Measurements from ENCODE around the gene SAMD13. TPM values are rescaled to one million over a fixed set of nuclear protein-coding genes. Genes with fewer than 3 reads are reported as not detected.

The SAMD13 gene
- polyA plus RNA-seq, 1 donor from 2014 or later: 20.0 TPM

- no peaks in the 10 kb centered on the region for H4K20me1 ChIP-seq (ENCODE audit: insufficient read depth)
- H3K27me3 ChIP-seq (ENCODE audit: insufficient read depth, low read depth, low read length): no peaks in the 10 kb centered on the region
- no peak overlapping the region for H3K4me3 ChIP-seq (ENCODE audit: low read length)
Measured at GRCh38 chr1:84269306-84269705, 32.2 kb upstream of the SAMD13 start.

GRCh38 chr1:84271441-84272151, 29.9 kb upstream of the SAMD13 start:
- H3F3A ChIP-seq (ENCODE audit: insufficient read depth, low read length, poor library complexity, severe bottlenecking): no peaks in the 10 kb centered on the region
- H3K27me3 ChIP-seq (ENCODE audit: insufficient read depth, low read depth, low read length): no peaks in the 10 kb centered on the region
- H4K20me1 ChIP-seq (ENCODE audit: insufficient read depth): no peaks in the 10 kb centered on the region
- H3K79me2 ChIP-seq (replicated peaks; ENCODE audit: insufficient read depth, low read length): no peaks in the 10 kb centered on the region
- H3K36me3 ChIP-seq (ENCODE audit: insufficient read depth, low read length): no peaks in the 10 kb centered on the region
- no peak overlapping the region for H2AFZ ChIP-seq (ENCODE audit: low read depth, low read length)
- no peaks in the 10 kb centered on the region for H3K9me3 ChIP-seq (ENCODE audit: low read length)
- H3K9ac ChIP-seq (ENCODE audit: low read length): no peak overlapping the region
- no peaks in the 10 kb centered on the region for H3K9me2 ChIP-seq (ENCODE audit: insufficient read depth, low read length)
- no peak overlapping the region for H3K4me3 ChIP-seq (ENCODE audit: low read length)
- no peak overlapping the region for H3K4me2 ChIP-seq (ENCODE audit: low read length)
- H3K27ac ChIP-seq (ENCODE audit: low read length): no peak overlapping the region
- TF ChIP-seq MXI1 (conservative IDR thresholded peaks at IDR 0.05; ENCODE audit: poor library complexity, severe bottlenecking) (no peak), EZH2 (IDR thresholded peaks at IDR 0.05; ENCODE audit: borderline replicate concordance, insufficient read depth, low read length, poor library complexity, severe bottlenecking) (no peak), RAD21 (conservative IDR thresholded peaks at IDR 0.05) (no peak), CTCF (IDR thresholded peaks at IDR 0.05; ENCODE audit: poor library complexity, severe bottlenecking) (no peak), EP300 (conservative IDR thresholded peaks at IDR 0.05; ENCODE audit: poor library complexity, severe bottlenecking) (no peak), TAF1 (IDR thresholded peaks at IDR 0.05; ENCODE audit: low read depth) (no peak), SMC3 (conservative IDR thresholded peaks at IDR 0.05; ENCODE audit: poor library complexity) (no peak)

More at GRCh38 chr1:84269306-84269705, 32.2 kb upstream of the SAMD13 start:
- no peaks in the 10 kb centered on the region for H3K9me3 ChIP-seq (ENCODE audit: low read length)
- TF ChIP-seq REST (IDR thresholded peaks at IDR 0.05; ENCODE audit: borderline replicate concordance) (no peak), RAD21 (conservative IDR thresholded peaks at IDR 0.05) (no peak), EZH2 (IDR thresholded peaks at IDR 0.05; ENCODE audit: borderline replicate concordance, insufficient read depth, low read length, poor library complexity, severe bottlenecking) (no peak), POLR2AphosphoS5 (IDR thresholded peaks at IDR 0.05) (no peak), MXI1 (conservative IDR thresholded peaks at IDR 0.05; ENCODE audit: poor library complexity, severe bottlenecking) (no peak), SMC3 (conservative IDR thresholded peaks at IDR 0.05; ENCODE audit: poor library complexity) (no peak), TAF1 (IDR thresholded peaks at IDR 0.05; ENCODE audit: low read depth) (no peak), EP300 (conservative IDR thresholded peaks at IDR 0.05; ENCODE audit: poor library complexity, severe bottlenecking) (no peak), CTCF (IDR thresholded peaks at IDR 0.05; ENCODE audit: poor library complexity, severe bottlenecking) (no peak)
- H3K9ac ChIP-seq (ENCODE audit: low read length): no peak overlapping the region
- H3K9me2 ChIP-seq (ENCODE audit: insufficient read depth, low read length): no peaks in the 10 kb centered on the region
- H2AFZ ChIP-seq (ENCODE audit: low read depth, low read length): no peak overlapping the region
- no peaks in the 10 kb centered on the region for H3K36me3 ChIP-seq (ENCODE audit: insufficient read depth, low read length)
- H3K4me2 ChIP-seq (ENCODE audit: low read length): no peak overlapping the region
- H3K27ac ChIP-seq (ENCODE audit: low read length): no peak overlapping the region
- H3K79me2 ChIP-seq (replicated peaks; ENCODE audit: insufficient read depth, low read length): no peaks in the 10 kb centered on the region
- H3F3A ChIP-seq (ENCODE audit: insufficient read depth, low read length, poor library complexity, severe bottlenecking): no peaks in the 10 kb centered on the region
